ENCODE measurements around the gene POLR2J.

POLR2J gene

DNA sequence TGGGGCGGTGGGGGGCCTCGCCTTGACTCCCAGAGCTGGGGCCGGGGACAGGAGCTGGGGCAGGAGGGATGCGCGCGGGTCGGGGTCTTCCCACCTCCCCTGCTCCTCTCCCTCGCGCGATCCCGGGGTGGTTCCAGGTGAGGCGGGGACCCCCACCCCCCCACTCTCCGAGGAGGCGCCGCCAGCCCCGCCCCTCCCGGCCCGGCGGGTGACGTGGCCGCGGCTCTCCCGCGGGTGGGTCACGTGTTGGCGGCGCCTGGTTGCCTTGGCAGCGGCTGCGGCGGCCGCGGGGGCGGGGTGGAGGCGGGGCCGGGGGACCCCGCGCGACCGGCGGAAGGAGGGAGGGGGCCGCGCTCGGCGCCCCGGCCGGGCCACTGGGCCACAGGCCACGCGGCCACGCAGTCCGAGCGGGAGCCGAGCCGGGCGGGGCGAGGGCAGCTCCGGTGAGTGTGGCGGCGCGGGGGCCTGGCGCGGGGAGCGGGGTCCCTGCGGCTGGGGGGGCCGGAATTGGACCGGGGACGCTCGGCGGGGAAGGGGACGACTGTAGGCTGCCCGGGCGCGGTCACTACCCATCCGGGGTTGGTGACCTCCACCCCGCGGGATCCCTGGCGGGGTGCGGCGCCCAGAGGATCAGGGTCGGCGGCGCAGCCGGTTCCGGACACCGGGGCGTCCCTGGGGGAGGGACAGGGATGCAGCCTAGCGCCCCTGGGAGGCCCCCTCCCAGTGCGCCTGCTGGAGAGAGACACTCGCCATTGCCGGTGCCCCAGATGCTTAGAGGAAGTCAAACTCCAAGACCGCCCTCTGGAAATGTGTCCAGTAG, 45.3 kb downstream of the POLR2J start, which contains the start of gene ORAI2:
Gene ORAI2, plus strand, starts transcription at position 357 of the 820 bp plus-strand sequence. CDS start 5,382 bp downstream, outside the sequence.
- no peak for DNase-seq

DNA sequence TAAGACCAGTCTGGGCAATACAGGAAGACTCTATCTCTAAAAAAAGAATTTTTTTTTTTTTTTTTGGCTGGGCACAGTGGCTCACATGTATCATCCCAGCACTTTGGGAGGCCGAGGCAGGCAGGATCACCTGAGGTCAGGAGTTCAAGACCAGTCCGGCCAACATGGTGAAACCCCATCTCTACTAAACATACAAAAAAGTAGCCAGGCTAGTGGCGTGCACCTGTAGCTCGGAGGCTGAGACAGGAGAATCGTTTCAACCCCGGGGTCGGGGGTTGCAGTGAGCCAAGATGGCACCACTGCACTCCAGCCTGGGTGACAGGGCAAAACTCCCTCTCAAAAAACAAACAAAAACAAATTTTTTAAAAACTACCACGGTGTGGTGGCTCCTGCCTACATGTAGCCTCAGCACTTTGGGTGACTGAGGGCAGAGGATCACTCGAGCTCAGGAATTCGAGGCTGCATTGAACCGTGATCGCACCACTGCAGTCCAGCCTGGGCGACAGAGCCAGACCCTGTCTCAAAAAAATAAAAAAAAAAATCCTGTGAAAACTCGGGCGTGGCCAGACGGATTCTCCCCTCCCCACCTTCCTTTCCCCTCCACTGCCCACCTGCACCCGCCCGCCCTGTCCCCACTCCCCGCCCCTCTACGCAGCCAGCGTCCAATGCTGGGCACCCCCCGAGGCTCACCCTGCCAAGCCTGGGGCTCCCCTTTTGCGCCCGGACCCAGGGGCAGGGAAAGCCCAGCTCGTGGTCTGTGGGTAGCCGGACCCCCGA, 46.1 kb downstream of the POLR2J start:
- no peak for DNase-seq

DNA sequence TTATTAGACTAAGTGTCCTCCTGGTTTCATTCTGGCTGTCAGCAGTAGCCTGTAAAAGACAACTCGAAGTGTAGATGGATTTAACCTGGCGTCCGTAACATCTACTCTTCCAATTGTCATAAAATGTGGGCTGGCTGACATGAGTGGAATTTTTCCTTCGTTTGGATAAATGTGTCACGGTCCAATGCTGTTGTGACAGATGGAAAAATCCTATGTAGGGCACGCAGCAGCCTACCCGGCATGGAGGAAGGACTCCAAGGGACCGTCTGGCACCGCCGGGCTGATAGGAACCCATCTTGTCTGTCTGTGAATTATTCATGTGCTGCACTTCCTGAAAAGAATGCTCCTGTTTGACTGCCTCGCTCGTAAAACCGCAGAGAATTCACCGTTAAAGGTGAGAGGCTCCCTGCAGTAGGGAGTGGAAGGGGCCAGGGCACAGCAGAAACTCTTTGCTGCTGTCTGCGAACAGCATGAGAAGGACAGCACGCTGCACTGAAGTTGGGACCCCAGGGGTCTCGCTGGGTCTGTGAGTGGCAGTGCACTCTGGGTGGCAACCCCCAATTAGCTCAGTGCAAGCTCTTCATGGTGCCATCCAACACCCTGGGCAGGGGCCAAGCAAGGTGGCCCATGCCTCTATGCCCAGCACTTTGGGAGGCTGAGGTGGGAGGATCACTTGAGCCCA, 47.0 kb downstream of the POLR2J start:
- DNase-seq: peak; percentile 31

DNA sequence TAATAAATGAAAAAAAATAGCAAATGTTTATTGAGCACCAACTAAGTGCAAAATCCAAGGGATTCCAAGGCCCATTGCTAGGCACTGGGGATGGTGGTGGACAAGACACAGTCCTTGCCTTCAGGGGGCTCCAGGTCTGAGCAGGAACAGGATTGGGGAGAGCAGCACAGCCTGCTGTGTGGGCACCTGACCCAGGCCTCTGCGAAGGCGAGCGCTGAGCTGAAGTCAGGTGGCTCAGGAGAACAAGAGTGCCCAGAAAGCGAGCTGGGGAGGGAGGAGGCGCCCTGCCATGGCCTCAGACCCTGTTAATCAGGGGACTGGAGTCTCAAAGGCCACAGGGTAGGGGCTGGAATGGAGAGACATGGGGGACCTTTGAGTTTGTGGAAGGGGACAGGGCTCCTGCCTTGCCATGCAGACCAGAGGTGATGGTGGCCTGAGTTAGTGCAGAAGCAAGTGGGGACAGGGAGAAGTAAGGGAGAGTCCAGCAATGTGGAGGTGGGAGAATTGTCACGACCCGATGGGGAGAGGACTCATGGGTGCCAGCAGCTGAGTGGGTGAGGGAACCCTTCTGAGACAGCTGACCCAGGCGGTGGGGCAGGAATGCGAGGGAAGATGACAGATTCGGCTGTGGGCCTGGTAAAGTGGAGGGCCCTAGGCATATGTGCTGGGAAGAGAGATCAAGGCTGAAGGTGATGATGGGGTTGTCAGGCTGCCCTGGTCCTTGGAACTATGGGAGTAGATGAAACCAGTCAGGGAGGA, 49.4 kb downstream of the POLR2J start:
- DNase-seq: no peak

- no peak for DNase-seq
Measured at GRCh38 chr7:102427019-102427405, 51.7 kb downstream of the POLR2J start.

GRCh38 chr7:102426268-102427018, 52.3 kb downstream of the POLR2J start:
- no peak for DNase-seq

DNA sequence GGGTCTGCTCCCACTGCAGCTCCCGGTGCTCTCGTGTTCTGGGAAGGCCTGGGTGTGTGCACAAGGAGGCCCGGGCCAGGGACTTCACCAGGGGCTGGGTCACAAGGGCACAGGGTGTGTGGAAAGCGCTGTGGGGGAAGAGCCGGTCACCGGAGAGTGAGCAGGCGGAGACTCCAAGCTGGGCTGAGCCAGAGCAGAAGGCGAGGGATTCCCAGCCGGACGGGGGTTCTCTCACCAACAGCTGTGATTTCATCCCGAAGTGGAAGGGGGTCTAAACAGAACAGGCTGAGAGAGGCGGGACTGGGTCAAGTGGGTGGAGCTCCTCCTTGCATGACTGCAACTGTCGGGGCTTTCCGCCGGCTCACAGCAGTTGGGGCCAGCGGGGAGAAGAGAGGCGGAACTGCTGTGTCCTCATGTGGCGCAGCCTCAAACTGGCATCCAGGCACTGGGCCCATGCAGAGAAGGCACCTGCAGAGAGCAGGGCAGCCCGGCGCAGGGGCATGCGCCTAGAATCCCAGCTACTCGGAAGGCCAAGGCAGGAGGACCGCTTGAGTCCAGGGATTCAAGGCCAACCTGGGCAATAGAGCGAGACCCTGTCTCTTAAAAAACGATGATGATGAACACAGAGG, 53.0 kb downstream of the POLR2J start:
- DNase-seq: peak; percentile 32

GRCh38 chr7:102424787-102425218, 53.9 kb downstream of the POLR2J start:
- no peak for DNase-seq

GRCh38 chr7:102424129-102424551, 54.6 kb downstream of the POLR2J start:
- DNase-seq: peak; percentile 31

Measured in NCI-H524 treated with DMSO at 0.1 percent for 48 hours (cell line).